ENCODE measurements around the gene RNFT2. TPM values are rescaled to one million over a fixed set of nuclear protein-coding genes. Genes with fewer than 3 reads are reported as not detected.

RNFT2 gene
- total RNA-seq, 2 donors from 2014 or later = 6.3 to 11.8 TPM

DNA sequence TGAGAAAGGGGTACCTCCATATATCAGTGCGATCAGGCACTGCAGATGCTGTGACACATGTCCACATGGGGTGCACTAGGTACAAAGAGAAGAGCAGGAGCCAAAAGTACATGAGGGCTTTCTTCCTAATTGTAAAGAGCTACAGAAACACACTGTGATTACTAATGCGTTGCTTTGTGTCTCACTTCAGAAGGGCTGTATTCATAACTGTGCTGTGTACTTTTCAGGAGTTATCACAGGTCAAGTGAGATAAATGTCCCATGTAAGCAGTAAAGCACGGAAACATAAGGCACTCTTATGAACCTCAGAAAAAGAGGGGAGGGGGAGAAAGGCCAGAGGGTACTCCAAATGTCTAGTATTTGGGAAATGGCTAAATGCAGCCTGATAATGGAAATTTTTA lies 10.9 kb upstream of the RNFT2 start:
- H3K27ac ChIP-seq = no peak overlapping the region
- H3K4me3 ChIP-seq = no peak overlapping the region
- no peaks in the 10 kb centered on the region for H3K27me3 ChIP-seq
- H3K9ac ChIP-seq (ENCODE audit: low read depth in 2 of 2, low read length in 2 of 2) = no peak overlapping the region
- H3K9me3 ChIP-seq = no peaks in the 10 kb centered on the region
- intact Hi-C loops (cut with DNase I) = no loop called here
- H3K36me3 ChIP-seq = no peaks in the 10 kb centered on the region
- TF ChIP-seq, protein P1, sequence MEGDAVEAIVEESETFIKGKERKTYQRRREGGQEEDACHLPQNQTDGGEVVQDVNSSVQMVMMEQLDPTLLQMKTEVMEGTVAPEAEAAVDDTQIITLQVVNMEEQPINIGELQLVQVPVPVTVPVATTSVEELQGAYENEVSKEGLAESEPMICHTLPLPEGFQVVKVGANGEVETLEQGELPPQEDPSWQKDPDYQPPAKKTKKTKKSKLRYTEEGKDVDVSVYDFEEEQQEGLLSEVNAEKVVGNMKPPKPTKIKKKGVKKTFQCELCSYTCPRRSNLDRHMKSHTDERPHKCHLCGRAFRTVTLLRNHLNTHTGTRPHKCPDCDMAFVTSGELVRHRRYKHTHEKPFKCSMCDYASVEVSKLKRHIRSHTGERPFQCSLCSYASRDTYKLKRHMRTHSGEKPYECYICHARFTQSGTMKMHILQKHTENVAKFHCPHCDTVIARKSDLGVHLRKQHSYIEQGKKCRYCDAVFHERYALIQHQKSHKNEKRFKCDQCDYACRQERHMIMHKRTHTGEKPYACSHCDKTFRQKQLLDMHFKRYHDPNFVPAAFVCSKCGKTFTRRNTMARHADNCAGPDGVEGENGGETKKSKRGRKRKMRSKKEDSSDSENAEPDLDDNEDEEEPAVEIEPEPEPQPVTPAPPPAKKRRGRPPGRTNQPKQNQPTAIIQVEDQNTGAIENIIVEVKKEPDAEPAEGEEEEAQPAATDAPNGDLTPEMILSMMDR (IDR thresholded peaks at IDR 0.05) = no peak
- no peak for DNase-seq
- no peaks in the 10 kb centered on the region for H3K4me1 ChIP-seq

DNA sequence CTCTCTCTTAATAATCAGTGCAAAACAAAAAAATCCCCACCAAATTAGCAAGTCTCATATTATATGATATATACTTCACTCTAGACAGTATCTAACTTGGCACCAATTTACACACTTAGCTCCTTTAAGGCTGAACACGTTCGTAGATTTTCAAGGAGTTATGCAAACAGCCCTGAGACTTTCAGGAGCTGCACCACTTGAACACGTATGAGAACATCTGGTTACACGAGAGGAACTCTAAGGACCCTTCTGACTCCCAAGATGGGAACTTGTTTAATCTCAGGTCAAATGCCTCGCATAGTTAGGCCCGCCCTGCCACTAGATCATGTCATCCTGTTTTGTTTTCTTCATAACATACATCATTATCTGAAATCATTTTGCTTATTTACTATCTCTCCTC lies 10.2 kb upstream of the RNFT2 start:
- no peaks in the 10 kb centered on the region for H3K4me1 ChIP-seq
- intact Hi-C loops (cut with DNase I) = no loop called here
- H3K9me3 ChIP-seq = no peaks in the 10 kb centered on the region
- DNase-seq = no peak
- H3K27ac ChIP-seq = no peak overlapping the region
- no peak overlapping the region for H3K9ac ChIP-seq (ENCODE audit: low read depth in 2 of 2, low read length in 2 of 2)
- TF ChIP-seq, protein P1 (IDR thresholded peaks at IDR 0.05) = no peak
- H3K36me3 ChIP-seq = peaks cover 3% of the 10 kb centered on the region
- H3K27me3 ChIP-seq = no peaks in the 10 kb centered on the region
- no peak overlapping the region for H3K4me3 ChIP-seq

DNA sequence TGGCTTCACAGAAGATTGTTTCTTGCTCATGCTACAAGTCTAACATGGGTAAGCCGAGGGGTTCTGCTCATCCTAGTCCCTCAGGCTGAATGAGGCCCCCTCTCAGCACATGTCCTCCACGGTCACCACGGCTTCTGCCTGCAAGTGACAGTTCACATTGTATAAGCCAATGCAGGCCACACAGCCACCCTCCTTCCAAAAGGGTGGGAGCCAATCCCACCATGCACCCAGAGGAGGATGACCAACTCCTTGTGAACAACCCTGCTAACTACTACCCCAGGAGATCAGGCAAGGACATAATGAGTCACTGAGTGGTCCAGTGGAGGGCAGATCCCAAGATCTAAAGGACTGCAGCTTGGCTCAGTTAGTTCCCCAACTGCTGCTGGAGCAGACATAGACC lies 6.3 kb upstream of the RNFT2 start:
- H3K4me1 ChIP-seq = no peaks in the 10 kb centered on the region
- no peaks in the 10 kb centered on the region for H3K27me3 ChIP-seq
- intact Hi-C loops (cut with DNase I) = no loop called here
- DNase-seq = no peak
- no peak overlapping the region for H3K9ac ChIP-seq (ENCODE audit: low read depth in 2 of 2, low read length in 2 of 2)
- H3K36me3 ChIP-seq = peaks cover 3% of the 10 kb centered on the region
- no peak overlapping the region for H3K27ac ChIP-seq
- TF ChIP-seq, protein P1 (IDR thresholded peaks at IDR 0.05) = no peak
- no peak overlapping the region for H3K4me3 ChIP-seq
- no peaks in the 10 kb centered on the region for H3K9me3 ChIP-seq

DNA sequence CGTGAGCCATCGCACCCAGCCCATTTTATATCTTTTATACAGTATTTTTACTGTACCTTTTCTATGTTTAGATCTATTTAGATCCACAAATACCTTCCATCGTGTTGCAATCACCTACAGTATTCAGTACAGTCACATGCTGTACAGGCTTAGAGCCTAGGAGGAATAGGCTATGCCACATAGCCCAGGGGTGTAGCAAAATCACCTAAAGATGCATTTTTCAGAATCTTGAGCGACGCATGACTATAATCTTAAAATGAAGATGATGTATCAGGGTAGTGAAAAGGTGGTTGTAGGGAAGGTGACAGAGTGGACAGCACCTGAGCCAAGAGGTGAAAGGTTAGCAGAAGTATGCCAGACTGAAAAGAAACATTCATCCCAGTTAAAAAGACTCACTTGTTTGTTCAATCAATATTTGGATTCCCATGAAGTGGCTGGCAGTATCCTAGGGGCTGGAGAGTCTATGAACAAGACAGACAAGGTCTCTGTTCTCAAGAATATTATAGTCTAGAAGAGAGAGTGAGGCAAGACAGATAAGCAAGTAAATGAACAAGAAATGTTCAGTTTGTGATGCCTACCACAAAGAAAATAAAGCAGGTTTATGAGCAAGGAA lies 3.9 kb upstream of the RNFT2 start:
- DNase-seq = no peak
- H3K27me3 ChIP-seq = no peaks in the 10 kb centered on the region
- no peak overlapping the region for H3K27ac ChIP-seq
- no peaks in the 10 kb centered on the region for H3K9me3 ChIP-seq
- H3K9ac ChIP-seq (ENCODE audit: low read depth in 2 of 2, low read length in 2 of 2) = no peak overlapping the region
- H3K4me1 ChIP-seq = no peaks in the 10 kb centered on the region
- peaks cover 3% of the 10 kb centered on the region for H3K36me3 ChIP-seq
- intact Hi-C loops (cut with DNase I) = no loop called here
- no peak overlapping the region for H3K4me3 ChIP-seq
- TF ChIP-seq, protein P1 (IDR thresholded peaks at IDR 0.05) = no peak

DNA sequence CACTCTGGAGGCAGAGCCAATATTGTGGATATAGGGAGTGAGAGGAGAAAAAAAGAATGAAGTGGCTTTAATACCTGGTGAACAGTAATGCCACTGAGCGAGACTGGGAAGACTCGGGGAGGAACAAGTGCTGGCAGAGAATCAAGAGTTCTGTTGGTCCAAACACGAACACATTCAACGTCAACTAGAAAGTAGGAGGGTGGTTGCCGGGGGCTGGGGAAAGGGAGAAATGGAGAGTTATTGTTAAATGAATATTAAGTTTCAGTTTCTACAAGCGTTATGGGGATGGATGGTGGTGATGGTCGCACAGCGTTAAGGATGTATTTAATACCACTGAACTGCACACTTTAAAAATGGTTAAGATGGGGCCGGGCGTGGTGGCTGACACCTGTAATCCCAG lies 3.0 kb upstream of the RNFT2 start:
- no peak for DNase-seq
- H3K9me3 ChIP-seq = no peaks in the 10 kb centered on the region
- H3K27me3 ChIP-seq = no peaks in the 10 kb centered on the region
- TF ChIP-seq, protein P1 (IDR thresholded peaks at IDR 0.05) = no peak
- H3K4me3 ChIP-seq = no peak overlapping the region
- intact Hi-C loops (cut with DNase I) = no loop called here
- H3K36me3 ChIP-seq = peaks cover 3% of the 10 kb centered on the region
- H3K4me1 ChIP-seq = no peaks in the 10 kb centered on the region
- H3K27ac ChIP-seq = no peak overlapping the region
- no peak overlapping the region for H3K9ac ChIP-seq (ENCODE audit: low read depth in 2 of 2, low read length in 2 of 2)

All from colonic mucosa (tissue), 4 donors.